Right kidney (tissue), 1 donor: ENCODE data around the gene ACTG1.
"Not testable (repeated sequence)": the region's sequence is repeated elsewhere in the genome, so short reads cannot be mapped to it uniquely, and the experiment has no call there.

Experiments
- DNase-seq: peaks from one replicate; pipeline ENCODE4 v3.0.0-alpha.2; 2016

Gene ACTG1

DNA sequence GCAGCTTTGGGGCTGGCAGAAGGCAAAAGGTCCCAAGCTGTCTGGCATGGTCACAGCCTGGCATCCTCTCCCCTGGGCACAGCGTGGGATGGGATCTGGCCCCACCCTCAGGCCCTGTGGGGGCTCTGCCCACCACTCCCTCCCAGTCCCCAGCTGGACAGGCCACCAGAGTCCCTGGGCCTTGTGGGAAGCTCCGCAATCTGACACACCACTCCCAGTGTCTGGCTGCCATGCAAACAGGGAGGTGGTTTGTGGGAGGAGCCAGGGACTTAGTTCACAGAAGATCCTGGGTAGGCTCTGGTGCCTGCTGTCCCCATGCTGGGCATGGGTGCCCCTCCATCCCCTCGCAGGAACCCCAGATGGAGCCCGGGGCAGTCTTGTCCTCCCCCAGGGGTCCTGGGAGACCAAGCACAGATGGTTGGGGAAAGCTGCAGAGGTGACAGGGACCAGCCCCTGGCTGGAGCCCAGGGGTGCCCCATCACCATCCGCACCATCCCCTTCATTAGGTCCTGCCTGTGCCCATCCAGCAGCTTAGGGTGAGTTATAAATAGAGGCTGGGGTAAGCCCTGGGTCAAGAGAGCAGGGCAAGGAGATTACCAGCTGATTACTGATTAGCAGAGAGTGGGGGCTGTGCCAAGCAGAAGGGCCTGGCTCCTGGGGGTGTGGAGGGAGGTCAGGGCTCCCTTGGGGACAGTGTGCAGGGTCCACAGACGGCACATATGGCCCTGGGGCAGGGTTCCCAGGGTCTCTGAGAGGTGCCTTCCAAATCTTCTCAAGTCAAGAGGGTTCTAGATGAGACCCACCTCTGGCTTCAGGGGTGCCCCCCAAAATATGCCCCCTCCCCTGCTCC, 21.8 kb upstream of the ACTG1 start:
- no peak for DNase-seq

DNA sequence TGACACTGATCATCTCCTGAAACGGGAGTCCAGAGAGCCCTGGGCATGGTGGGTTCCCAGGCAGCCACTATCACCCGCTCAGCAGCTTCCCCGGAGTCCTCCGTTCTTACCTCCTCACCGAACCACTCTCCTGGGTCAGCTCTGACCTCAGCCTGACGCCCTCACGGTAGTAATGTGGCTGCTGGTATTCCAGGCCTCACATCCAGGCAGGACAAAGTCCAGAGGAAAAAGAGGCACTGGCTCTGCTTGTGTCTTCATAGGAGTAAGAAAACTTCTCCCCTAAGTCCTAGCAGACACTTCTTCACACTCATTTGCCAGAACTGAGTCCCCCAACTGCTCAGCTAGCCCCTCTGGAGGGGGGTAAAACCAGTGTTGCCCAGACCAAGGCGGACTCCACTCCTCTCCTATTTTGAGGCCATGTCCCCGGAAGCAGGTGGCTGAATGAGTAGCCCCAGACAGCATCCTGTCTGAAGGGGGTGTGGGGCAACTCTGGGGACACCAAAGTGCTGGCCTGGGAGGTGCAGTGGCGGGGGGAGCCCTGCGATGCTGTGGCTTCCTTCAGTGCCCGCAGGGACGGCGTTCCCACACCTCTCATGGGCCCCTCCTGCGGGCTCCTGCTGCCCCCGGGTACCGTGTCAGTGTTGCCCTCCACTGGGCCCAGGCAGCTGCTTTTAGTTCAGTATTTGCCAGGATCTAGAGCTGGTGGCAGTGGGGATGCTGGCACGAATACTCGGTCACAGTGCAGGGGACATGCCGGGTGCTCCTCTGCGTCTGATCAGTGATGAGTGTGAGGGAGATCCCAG, 20.9 kb upstream of the ACTG1 start:
- no peak for DNase-seq

DNA sequence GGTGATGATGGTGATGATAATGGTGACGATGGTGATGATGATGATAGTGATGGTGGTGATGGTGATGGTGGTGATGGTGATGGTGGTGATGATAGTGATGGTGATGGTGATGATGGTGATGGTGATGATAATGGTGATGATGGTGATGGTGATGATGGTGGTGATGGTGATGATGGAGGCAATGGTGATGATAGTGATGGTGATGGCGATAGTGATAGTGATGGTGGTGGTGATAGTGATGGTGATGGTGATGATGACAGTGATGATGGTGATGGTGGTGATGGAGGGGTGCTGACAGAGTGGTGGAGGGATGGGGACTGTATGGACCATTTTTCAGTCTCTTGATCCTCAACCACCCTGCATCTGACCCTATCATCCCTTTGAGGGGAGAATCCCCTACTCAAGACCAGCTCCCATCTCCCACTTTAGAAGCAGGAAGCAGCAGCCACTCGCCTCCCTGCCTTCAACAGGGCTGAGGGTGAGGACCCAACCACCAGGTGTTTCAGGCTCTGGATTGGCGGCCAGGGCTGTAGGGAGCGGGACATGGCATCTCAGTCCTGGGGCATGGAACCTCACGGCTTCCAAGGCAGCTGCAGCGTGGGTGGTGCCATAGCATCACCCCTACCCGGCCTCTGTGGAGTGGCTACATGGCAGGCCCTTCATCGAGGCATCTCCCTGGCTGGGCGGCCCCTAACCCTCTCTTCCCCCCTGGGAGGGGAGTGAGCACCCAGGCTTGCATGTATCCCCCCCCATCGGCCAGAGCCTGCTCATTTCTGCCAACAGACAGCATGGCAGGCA, 20.1 kb upstream of the ACTG1 start:
- DNase-seq, result no peak

DNA sequence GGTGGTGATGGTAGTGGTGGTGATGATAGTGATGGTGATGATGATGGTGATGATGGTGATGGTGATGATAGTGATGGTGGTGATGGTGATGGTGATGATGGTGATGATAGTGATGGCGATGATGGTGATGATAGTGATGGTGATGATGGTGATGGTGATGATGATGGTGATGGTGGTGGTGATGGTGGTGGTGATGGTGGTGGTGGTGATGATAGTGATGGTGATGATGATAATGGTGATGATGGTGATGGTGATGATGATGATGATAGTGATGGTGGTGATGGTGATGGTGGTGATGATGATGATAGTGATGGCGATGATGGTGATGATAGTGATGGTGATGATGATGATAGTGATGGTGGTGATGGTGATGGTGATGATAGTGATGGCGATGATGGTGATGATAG, 19.4 kb upstream of the ACTG1 start:
- DNase-seq, result not testable (repeated sequence)

DNA sequence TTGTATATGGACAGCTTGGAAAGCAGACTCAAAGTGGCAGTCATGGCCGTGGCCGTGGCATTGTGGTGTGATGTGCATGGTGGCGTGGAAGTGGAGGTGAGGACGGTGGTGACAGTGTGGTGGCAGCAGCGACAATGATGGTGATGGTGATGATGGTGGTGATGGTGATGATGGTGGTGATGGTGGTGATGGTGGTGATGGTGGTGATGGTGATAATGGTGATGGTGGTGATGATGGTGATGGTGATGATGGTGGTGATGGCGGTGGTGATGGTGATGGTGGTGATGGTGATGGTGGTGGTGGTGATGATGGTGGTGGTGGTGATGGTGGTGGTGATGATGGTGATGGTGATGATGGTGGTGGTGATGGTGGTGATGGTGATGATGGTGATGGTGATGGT, 18.4 kb upstream of the ACTG1 start:
- DNase-seq, result not testable (repeated sequence)

DNA sequence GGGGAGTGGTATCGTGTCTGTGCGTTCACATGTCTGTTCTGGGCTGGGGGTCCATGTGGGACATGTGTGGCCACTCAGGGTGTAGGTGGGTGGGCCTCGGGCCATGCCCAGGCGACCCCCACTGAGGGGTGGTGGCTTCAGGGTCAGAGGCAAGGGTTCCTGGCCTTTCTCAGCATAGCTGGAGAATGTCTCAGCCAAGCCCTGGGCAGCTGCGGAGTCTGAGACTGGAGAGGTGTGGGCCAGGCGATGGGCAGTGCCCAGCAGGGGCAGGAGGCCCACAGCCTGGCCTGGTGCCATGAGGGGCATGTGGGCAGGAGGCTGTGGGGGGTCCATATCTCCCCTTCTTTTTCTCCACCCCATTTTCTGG, 16.8 kb upstream of the ACTG1 start:
- no peak for DNase-seq

DNA sequence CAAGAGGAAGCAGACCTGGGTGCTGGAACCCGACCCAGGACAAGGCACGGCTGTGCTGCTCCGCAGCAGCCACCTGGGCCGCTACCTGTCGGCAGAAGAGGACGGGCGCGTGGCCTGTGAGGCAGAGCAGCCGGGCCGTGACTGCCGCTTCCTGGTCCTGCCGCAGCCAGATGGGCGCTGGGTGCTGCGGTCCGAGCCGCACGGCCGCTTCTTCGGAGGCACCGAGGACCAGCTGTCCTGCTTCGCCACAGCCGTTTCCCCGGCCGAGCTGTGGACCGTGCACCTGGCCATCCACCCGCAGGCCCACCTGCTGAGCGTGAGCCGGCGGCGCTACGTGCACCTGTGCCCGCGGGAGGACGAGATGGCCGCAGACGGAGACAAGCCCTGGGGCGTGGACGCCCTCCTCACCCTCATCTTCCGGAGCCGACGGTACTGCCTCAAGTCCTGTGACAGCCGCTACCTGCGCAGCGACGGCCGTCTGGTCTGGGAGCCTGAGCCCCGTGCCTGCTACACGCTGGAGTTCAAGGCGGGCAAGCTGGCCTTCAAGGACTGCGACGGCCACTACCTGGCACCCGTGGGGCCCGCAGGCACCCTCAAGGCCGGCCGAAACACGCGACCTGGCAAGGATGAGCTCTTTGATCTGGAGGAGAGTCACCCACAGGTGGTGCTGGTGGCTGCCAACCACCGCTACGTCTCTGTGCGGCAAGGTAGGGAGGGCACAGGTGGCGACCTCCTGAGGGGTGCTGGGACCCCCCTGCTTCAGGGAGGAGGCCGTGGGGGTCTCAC, 16.2 kb upstream of the ACTG1 start:
- DNase-seq, result peak; percentile 44

DNA sequence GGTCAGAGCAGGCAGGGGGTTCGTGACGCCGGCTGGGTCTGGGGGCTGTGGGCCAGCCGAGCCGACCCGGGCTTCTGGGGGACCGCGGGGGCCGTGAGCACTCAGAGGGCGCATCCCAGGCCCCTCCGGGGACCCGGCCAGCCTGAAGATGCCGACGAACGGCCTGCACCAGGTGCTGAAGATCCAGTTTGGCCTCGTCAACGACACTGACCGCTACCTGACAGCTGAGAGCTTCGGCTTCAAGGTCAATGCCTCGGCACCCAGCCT, 15.7 kb upstream of the ACTG1 start:
- DNase-seq, result no peak

DNA sequence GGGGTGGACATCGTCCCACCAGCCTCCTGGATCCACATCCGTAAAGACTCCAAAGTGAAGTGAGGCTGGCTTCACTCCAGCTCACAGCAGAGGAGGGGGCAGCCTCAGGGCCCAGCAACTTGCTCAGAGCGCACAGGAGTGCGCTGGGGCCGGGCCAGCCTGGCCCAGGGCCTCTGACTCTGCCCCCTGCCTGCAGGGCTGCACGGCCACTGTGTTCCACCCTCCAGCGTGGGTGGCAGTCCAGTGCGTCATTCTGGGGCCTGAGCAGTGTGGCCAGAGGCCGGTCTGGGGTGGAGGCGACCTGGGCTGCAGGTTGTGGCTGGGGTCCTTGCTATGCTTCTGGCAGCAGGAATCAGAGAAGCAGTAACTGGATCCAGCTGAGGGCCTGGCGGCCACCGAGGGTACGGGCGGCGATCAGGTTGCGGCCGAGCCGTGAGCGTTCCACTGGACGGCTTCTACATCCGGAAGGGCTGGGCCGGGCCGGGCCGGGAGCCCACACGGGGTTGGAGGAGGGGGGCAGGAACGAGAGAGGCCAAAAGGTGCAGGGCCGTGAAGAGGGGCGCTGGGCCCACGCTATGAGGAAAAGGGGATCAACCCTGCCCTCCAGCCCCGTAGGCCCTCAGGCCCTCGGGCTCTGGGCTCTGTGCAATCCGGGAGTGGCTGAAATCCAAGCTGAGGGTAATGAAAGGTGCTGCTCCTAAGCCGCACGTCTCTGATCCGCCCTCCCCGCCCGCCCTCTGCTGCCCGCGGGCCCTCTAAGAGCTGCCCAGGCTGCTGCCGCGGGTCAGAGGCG, 15.2 kb upstream of the ACTG1 start, which contains the start of gene FSCN2:
Gene FSCN2, plus strand, starts transcription at position 787 of the 793 bp plus-strand sequence. CDS start 155 bp downstream, outside the sequence.
- DNase-seq, result peak; percentile 71

DNA sequence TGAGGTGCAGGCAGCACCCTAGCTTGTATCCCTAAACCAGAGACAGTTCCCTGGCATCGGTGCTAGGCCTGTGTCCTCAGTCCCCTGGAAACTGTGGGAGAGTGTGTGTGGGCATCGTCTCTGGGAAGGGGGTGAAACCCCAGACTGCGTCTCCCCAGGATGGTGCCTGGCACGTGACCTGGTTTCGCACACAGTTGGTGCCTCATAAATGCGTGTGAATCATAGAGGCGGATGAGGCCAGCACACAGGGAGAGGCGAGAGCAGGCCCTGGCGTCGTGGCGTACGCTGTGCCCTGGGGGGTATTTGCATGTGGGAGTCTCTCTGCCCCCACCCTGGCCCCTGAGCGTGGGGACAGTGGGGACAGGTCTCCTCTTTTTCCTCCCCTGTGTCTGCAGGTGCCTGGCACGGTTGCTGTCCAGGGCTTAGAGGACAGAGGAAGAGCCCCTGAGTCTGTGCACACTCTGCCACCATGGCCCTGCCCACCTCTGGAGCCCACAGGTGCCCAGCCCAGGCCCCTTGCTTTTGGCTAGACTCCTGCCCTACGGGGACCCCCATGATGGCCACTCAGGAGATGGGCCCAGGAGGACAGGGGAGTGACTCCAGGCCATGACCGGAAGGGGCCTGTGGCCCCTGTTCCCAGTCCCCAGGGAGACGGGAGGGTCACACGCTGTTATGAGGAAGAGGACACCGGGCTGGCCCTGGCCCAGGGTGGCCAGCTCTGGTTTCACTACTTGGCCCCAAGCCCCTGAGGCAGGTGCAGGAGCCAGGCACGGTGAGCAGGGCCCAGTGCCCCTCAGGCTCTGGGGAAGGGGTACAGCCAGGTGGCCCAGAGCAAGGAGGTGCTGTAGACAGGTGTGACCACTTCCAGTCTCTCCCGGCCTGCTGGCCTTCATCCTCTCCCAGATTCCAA, 14.3 kb upstream of the ACTG1 start:
- no peak for DNase-seq

DNA sequence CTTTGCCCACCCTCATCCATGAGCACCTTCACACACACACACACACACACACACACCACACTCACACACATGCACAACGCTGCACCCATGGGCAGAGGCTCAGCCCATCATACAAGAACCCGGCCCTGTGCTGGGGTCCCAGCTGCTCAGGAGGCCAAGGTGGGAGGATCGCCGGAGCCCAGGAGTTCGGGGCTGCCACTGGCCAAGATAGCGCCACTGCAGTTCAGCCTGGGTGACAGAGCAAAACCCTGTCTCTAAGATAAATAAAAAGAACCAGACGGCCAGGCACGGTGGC, 12.2 kb upstream of the ACTG1 start:
- no peak for DNase-seq

DNA sequence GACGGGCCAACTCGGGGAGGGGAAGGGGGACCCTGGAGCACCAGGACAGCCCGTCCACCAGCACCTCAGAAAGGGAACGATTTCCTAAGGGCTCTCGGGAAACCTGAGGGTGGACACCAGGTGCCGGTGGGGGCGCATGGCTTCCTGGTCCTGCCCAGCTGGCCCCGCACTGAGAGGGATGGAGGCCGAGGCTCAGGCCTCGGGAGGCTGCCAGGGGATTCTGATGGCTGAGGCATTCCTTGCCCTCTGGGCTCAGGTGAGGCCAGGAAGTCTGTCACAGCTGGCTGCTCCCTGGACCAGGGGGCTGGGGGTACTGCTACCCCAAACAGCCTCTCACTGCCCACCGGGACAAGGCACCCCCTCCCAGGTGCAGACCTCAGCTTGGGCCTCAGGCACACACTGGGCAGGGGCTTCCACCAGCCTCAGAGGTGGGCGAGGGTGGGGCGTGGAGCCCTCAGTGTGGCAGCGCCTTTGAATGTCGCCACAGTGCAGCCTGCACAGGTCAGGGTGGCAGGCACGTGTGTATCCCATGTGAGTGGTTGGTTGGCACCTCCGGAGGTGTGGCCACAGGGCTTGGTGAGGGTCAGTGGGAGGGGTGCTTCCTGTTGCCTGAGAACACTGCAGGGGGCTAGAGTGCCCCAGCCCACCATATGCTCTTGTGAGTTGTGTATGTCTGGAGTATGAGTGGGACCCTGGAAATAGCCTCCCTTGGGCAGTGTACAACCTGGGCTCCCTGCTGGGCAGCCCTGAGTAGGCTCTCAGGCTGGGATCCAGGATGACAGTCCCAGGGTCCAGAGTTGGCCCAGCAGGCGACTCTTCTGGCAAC, 11.7 kb upstream of the ACTG1 start:
- DNase-seq, result no peak

DNA sequence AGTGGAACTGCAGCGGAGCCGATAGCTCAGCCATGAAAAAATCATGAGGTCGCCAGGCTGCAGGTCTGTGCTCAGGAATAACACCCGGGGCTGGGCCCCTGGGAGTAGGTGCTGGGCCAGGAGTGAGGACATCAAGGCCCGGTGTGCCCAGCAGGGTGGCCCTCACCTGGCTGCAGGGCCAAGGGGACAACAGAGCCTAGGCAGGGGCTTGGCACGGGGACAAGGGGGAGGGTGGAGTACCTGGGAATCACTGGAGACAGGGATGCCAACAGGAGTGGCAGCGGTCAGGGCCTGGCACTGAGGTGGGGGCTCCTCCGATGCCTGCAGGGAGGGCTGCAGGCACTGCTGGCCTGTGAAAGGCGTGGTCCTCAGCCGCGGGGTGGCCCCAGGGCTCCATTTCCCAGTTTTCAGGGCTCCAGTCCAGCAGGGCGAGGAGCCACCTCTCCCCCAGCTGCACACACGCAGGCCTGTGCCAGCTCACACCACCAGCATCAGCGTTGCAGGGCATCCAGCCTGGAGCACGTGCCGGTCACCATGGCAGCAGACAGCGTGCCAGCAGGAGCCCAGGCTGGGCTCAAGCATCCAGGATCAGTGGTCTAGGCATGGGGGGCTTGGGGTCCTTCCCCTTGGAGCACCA, 10.9 kb upstream of the ACTG1 start:
- no peak for DNase-seq

DNA sequence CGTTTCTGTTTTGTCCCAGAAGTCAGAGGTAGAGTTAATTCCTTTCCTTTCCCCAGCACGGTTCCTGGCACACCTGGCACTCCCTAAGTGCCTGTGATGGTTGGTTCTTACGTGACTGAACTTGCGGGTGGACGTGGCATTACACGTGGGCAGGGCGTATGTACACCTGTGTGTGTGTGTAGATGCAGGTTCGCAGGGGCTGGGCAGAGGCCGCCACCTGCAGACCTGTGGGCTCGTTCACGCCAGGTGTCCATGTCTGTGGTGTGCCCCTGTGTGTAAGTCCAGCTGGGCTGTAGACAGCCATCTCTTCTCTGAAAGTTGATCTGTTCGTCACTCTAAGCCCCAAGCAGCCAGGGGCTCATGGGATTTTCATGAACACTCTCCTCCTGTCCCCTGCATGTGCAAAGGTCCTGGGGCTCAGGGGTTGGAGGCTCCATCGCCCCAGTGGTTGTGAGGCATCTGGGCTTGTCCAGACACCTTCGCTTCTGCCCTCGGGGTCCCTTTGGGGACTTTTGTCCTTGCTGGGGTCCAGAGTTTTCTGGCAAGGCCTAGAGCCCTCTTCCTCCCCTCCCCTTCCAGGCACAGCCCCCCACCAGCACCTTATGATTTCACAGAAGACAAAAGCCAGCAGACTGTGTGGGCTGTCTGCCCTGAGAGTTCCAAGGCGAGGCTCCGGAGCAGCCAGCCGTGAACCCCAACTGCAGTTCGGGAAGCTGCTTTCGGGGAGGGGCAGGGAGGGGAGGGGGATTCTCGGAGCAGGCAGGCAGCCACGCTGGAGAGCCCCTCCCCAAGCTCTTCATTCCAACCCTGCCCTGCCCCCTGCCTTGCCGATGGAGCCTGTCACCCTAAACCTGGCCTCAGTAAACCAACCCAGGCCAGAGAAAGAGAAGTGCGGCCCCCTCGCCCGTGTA, 10.1 kb upstream of the ACTG1 start:
- DNase-seq, result peak; percentile 70

DNA sequence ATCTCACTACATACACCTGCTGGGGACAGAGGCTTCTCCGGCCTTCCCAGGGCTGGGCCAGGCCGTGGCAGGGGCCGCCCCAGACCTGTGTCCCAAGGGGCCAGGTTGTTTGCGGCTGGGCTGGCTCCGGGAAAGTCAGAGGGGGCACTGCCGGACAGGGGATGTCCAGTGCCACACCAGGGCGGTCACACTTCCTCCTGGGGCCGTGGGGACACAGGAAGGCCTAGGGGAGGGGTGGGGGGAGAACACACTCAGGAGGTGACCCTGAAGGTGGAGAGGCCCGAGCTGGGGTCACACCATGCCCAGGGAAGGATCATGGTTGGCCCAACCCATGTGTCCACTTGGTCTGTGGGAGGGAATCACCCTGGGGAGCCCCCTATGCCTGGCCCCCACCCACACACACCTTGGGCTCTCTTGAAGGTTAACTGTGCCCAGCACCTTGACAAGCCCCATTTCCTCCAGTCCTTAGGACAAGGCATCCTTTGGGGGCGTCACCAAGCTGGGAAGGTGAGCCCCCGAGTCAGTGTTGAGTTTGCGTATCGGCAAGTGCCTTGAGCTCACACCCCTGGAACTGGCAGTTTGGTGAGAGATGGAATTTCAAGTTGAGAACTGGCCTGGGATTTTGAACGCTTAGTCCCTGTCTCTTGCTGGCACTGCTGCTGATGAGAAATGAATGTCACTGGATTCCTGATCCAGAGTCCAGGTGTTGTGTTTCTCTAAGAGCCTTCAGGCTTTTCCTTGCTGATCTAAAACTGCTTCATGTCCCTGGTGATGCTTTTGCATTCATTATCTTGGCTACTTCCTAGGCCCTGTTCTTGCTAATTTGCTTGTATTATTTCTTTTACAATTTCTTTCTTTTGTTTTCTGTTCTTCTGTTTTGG, 7.7 kb upstream of the ACTG1 start:
- no peak for DNase-seq

DNA sequence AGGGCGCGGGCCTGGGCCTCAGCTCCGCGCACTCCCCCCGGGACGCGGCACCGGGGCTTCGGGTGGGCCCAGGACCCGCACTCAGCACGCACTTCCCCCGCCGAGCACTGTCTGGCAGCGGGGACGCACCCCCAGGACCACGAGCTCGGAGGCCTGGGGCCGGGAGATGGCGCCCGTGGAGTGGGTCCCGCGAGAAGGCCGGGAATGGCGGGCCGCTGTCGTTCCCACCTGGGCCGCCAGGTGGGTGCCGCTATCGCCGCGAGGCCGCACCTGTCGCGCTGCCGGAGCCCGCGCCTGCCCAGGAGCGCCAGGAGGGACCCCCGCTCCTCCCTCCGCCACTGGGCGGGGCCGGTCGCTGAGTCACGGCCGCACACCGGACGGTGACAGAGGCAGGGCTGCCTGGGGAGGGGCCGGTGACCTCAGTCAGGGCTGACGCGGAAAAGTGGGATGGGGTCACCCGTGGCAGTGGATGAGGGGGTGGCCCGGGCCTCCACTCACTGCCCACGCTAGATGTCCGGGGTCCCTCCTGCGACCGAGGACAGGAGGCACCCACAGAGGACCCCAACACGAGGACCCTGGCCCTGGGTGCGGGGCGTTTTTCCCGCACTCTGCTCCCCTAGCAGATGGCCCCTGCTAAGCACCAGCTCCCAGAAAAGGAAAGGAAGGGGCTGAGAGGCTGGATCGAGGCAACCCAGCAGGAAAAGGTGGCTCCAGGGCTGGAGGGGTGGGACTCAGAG, 6.9 kb upstream of the ACTG1 start:
- DNase-seq, result peak; percentile 65
